ENCODE data around the gene DNAJC5G.

DNA sequence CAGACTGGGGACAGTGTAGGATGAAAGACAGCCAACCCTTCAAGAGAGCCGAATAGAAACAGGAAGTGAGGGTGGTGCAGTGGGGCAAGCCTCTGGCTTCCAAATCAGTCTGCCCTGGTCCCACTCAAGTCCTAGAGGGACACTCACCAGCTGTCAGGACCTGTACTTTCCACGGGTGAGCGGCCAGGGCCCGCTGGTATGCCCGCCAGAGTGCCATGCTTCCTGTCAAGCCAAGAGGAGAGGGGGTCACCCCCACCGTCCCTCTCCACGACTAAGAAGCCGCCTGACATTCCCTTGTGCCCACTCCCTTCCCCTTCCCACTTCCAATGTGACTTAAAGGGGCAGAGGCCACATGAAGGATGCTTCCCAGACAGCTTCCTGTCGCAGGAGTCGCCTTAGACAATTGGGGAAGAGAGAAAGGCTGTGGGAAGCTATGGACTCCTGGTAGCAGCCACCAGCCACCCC lies 47.1 kb downstream of the DNAJC5G start:
- no peak for TF ChIP-seq NFIX (CRISPR knock-in tag; IDR thresholded peaks at IDR 0.05; ENCODE audit: low read depth)
- no peak for TF ChIP-seq FOS (IDR thresholded peaks at IDR 0.05; ENCODE audit: extremely low read depth, insufficient read length)
- no peak for TF ChIP-seq CBFA2T3 (IDR thresholded peaks at IDR 0.05)

All from K562 (cell line).